ENCODE measurements around the gene VWA8.

Gene VWA8

GRCh38 chr13:41554626-41555386 lies 406.1 kb downstream of the VWA8 start:
- H2AFZ ChIP-seq (ENCODE audit: low read depth) = no peak overlapping the region

GRCh38 chr13:41554180-41554579 lies 406.7 kb downstream of the VWA8 start:
- H3K79me2 ChIP-seq (ENCODE audit: insufficient read depth, low read depth) = no peaks in the 10 kb centered on the region
- no peak overlapping the region for H3K9ac ChIP-seq
- no peaks in the 10 kb centered on the region for H3K27me3 ChIP-seq (ENCODE audit: insufficient read depth, low read depth)
- no peak overlapping the region for H3K27ac ChIP-seq
- H3K4me2 ChIP-seq = no peak overlapping the region
- no peak overlapping the region for H3K4me3 ChIP-seq (IDR thresholded peaks at IDR 0.05; ENCODE audit: insufficient read depth, low read depth, low read length)
- H2AFZ ChIP-seq (ENCODE audit: low read depth) = no peak overlapping the region
- H4K20me1 ChIP-seq (ENCODE audit: insufficient read depth) = no peaks in the 10 kb centered on the region
- TF ChIP-seq CTCF (conservative IDR thresholded peaks at IDR 0.05; ENCODE audit: low read depth, low read length) = no peak
- H3K36me3 ChIP-seq (ENCODE audit: insufficient read depth) = no peaks in the 10 kb centered on the region
- H3K4me1 ChIP-seq (ENCODE audit: low read depth, poor library complexity, severe bottlenecking) = no peaks in the 10 kb centered on the region

More at GRCh38 chr13:41554626-41555386, 406.1 kb downstream of the VWA8 start:
- Histone ChIP-seq H3K36me3 (ENCODE audit: insufficient read depth) (no peaks in the 10 kb centered on the region), H3K4me3 (IDR thresholded peaks at IDR 0.05; ENCODE audit: insufficient read depth, low read depth, low read length) (no peak overlapping the region), H3K4me2 (no peak overlapping the region), H3K27me3 (ENCODE audit: insufficient read depth, low read depth) (no peaks in the 10 kb centered on the region), H3K9ac (no peak overlapping the region), H4K20me1 (ENCODE audit: insufficient read depth) (no peaks in the 10 kb centered on the region), H3K4me1 (ENCODE audit: low read depth, poor library complexity, severe bottlenecking) (no peaks in the 10 kb centered on the region), H3K79me2 (ENCODE audit: insufficient read depth, low read depth) (no peaks in the 10 kb centered on the region), H3K27ac (no peak overlapping the region)
- TF ChIP-seq CTCF (conservative IDR thresholded peaks at IDR 0.05; ENCODE audit: low read depth, low read length) = no peak

- H4K20me1 ChIP-seq (ENCODE audit: insufficient read depth) = no peaks in the 10 kb centered on the region
- H3K27me3 ChIP-seq (ENCODE audit: insufficient read depth, low read depth) = no peaks in the 10 kb centered on the region
- H3K36me3 ChIP-seq (ENCODE audit: insufficient read depth) = no peaks in the 10 kb centered on the region
- no peak overlapping the region for H3K9ac ChIP-seq
- no peak for TF ChIP-seq CTCF (conservative IDR thresholded peaks at IDR 0.05; ENCODE audit: low read depth, low read length)
- H3K4me2 ChIP-seq = no peak overlapping the region
- H3K4me3 ChIP-seq (IDR thresholded peaks at IDR 0.05; ENCODE audit: insufficient read depth, low read depth, low read length) = no peak overlapping the region
- H3K79me2 ChIP-seq (ENCODE audit: insufficient read depth, low read depth) = no peaks in the 10 kb centered on the region
- no peak overlapping the region for H3K27ac ChIP-seq
- H3K4me1 ChIP-seq (ENCODE audit: low read depth, poor library complexity, severe bottlenecking) = no peaks in the 10 kb centered on the region
- no peak overlapping the region for H2AFZ ChIP-seq (ENCODE audit: low read depth)
Observed at GRCh38 chr13:41552031-41552430, 408.9 kb downstream of the VWA8 start.

GRCh38 chr13:41550276-41550675 lies 410.6 kb downstream of the VWA8 start:
- no peaks in the 10 kb centered on the region for H3K36me3 ChIP-seq (ENCODE audit: insufficient read depth)
- H3K27ac ChIP-seq = no peak overlapping the region
- no peaks in the 10 kb centered on the region for H4K20me1 ChIP-seq (ENCODE audit: insufficient read depth)
- no peak overlapping the region for H2AFZ ChIP-seq (ENCODE audit: low read depth)
- no peak overlapping the region for H3K9ac ChIP-seq
- H3K79me2 ChIP-seq (ENCODE audit: insufficient read depth, low read depth) = no peaks in the 10 kb centered on the region
- no peak overlapping the region for H3K4me3 ChIP-seq (IDR thresholded peaks at IDR 0.05; ENCODE audit: insufficient read depth, low read depth, low read length)
- H3K27me3 ChIP-seq (ENCODE audit: insufficient read depth, low read depth) = no peaks in the 10 kb centered on the region
- TF ChIP-seq CTCF (conservative IDR thresholded peaks at IDR 0.05; ENCODE audit: low read depth, low read length) = no peak
- H3K4me2 ChIP-seq = no peak overlapping the region
- no peaks in the 10 kb centered on the region for H3K4me1 ChIP-seq (ENCODE audit: low read depth, poor library complexity, severe bottlenecking)

Measured in KMS-11 (cell line).